GM19467 (cell line): ENCODE results near the gene GANAB.
"Not testable (repeated sequence)": the region's sequence is repeated elsewhere in the genome, so short reads cannot be mapped to it uniquely, and the experiment has no call there.

Experiments used
- ATAC-seq: cut with Tn5 transposase; IDR thresholded peaks from one replicate; pipeline ENCODE4 v1.9.1; 2021; ENCODE audit warnings: mild to moderate bottlenecking, moderate library complexity; ENCODE audit not compliant: unreplicated experiment

Gene GANAB

GRCh38 chr11:62601372-62602140, 44.9 kb downstream of the GANAB start, which contains the start of gene MTA2:
MTA2 (minus strand) TSS chr11:62601865; CDS start chr11:62601450, 415 bp downstream.
- peak; percentile 73 for ATAC-seq

GRCh38 chr11:62601122-62601371, 45.4 kb downstream of the GANAB start:
- peak; percentile 5 for ATAC-seq

- ATAC-seq: no peak
Measured at GRCh38 chr11:62600367-62601121, 45.9 kb downstream of the GANAB start.

GRCh38 chr11:62599901-62600300, 46.5 kb downstream of the GANAB start:
- ATAC-seq: no peak

- peak; percentile 42 for ATAC-seq
Measured at GRCh38 chr11:62599069-62599696, 47.2 kb downstream of the GANAB start.

GRCh38 chr11:62595124-62595523, 51.3 kb downstream of the GANAB start:
- ATAC-seq: no peak

GRCh38 chr11:62593434-62594044, 52.9 kb downstream of the GANAB start:
- ATAC-seq: no peak

GRCh38 chr11:62592989-62593421, 53.4 kb downstream of the GANAB start:
- ATAC-seq: no peak

- ATAC-seq: peak; percentile 6
Measured at GRCh38 chr11:62592146-62592815, 54.1 kb downstream of the GANAB start.

GRCh38 chr11:62591448-62592145, 54.8 kb downstream of the GANAB start, which contains the start of gene TUT1:
TUT1 (minus strand) TSS chr11:62591523; CDS start chr11:62591485, 38 bp downstream.
- ATAC-seq: peak; percentile 78

- no peak for ATAC-seq
Measured at GRCh38 chr11:62588966-62589637, 57.3 kb downstream of the GANAB start.

- not testable (repeated sequence) for ATAC-seq
Measured at GRCh38 chr11:62585356-62585755, 61.1 kb downstream of the GANAB start.

- ATAC-seq: not testable (repeated sequence)
Measured at GRCh38 chr11:62581735-62582134, 64.7 kb downstream of the GANAB start.

GRCh38 chr11:62580959-62581715, 65.3 kb downstream of the GANAB start:
- ATAC-seq: no peak

GRCh38 chr11:62579252-62579651, 67.2 kb downstream of the GANAB start:
- no peak for ATAC-seq

GRCh38 chr11:62578541-62578940, 67.9 kb downstream of the GANAB start:
- ATAC-seq: no peak

- ATAC-seq: no peak
Measured at GRCh38 chr11:62577046-62577714, 69.2 kb downstream of the GANAB start.

- no peak for ATAC-seq
Measured at GRCh38 chr11:62575837-62576236, 70.6 kb downstream of the GANAB start.
